Endothelial cell of coronary artery (primary cell): Measurements from ENCODE around the gene KIFAP3. TPM values are rescaled to one million over a fixed set of nuclear protein-coding genes. Genes with fewer than 3 reads are reported as not detected.

Experiments used
- total RNA-seq: library from RNA; depleted of rRNA; stranded (reverse); fragments of >200 nt; gene quantifications from 2 replicates; pipeline ENCODE4 v1.2.3, GENCODE V29; 2014

Gene KIFAP3
- 14.7 and 17.1 TPM in 2 replicates for total RNA-seq

GRCh38 chr1:170074250-170075157 is at the start of gene KIFAP3:
KIFAP3 (minus strand) TSS chr1:170074695; CDS start chr1:170074467, 228 bp downstream.

GRCh38 chr1:169893645-169894423 is 180.7 kb downstream of the KIFAP3 start, which contains the start of gene SCYL3:
SCYL3 (minus strand) TSS chr1:169893896; CDS start chr1:169888840, 5,056 bp downstream.

Other genes with a start within 250 kb of the KIFAP3 start
- gene SCYL3, start 180.8 kb downstream of the KIFAP3 start, total RNA-seq = 4.2 and 6.8 TPM in 2 replicates
- gene NTMT2, start 71.3 kb upstream of the KIFAP3 start, total RNA-seq = not detected in 2 replicates